HS-5 (cell line): ENCODE results near the gene SAMD7.
A peak's percentile ranks its signal among the peaks of the same experiment; 100 is the strongest.

Experiments
- DNase-seq: peaks from one replicate; pipeline ENCODE4 v3.0.0-alpha.2; 2012; ENCODE audit warnings: low read depth

Gene SAMD7

GRCh38 chr3:169907944-169908343, 3.4 kb upstream of the SAMD7 start:
- DNase-seq = no peak

- no peak for DNase-seq
Measured at GRCh38 chr3:169913323-169913722, 2.0 kb downstream of the SAMD7 start.

GRCh38 chr3:169914321-169914720, 2.9 kb downstream of the SAMD7 start:
- peak; percentile 28 for DNase-seq

DNA sequence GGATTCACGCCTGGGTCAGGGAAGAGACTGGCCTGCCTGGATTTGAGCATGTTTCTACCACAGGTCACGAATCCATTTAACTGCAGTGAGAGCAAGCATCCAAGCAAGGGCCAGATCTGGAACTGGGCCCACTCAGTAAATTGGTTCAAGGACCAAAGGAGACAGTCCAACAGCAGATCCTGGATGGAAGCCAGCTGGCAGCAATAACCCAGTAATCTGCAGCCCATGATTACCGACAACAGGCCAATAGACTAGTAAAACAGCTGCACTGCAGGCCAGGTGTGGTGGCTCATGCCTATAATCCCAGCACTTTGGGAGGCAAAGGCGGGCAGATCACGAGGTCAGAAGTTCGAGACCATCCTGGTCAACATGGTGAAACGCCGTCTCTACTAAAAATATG, 11.8 kb downstream of the SAMD7 start:
- DNase-seq = no peak

DNA sequence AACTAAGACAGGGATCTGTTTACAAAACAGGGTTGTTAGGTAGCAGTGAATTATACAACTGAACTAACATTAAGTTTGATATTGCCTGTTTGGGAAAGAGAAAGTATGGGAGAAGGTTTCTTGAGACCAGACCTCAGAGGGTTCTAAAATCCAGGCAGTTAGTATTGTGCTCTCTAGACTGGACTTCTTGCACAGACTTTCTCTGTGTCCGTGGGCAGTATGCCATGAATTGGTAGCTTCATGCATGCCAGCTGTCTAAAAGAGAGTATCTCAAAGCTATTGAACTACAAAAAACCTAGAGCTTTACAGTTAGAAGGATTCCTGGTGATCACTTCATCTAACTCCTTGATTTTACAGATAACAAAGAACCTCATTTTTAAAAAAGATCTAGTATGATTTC, 12.5 kb downstream of the SAMD7 start:
- no peak for DNase-seq

DNA sequence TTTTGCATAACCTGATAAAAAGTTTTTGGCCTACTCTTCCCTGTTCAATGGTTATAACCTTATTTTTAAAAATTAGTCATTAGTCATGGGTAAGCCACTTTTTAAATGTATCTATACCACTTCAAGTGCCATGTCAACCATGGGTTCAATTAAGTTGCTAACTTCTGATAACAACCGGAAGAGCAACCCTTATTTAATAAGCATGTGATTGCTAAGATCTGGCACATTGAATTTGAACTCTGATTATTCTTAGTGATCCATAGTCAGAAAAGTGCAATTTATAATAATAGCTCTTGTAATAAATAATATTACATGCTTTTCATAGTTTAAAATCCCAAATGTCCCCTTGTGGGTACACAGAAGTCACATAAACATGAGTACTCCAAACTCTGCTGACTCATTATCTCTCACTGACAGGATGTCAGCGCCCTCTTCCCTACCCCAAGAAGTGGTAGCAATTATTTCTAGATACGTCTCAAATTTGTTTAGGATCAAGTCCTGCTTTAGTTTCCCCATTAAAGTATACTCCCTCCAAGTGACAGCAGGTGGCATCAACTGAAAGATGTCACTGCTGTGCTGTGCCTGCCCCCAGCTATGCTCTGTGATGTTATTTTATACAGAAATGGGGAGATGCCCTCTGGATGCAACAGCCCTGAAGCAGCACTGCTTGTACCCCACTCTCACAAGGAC, 18.6 kb downstream of the SAMD7 start:
- no peak for DNase-seq

DNA sequence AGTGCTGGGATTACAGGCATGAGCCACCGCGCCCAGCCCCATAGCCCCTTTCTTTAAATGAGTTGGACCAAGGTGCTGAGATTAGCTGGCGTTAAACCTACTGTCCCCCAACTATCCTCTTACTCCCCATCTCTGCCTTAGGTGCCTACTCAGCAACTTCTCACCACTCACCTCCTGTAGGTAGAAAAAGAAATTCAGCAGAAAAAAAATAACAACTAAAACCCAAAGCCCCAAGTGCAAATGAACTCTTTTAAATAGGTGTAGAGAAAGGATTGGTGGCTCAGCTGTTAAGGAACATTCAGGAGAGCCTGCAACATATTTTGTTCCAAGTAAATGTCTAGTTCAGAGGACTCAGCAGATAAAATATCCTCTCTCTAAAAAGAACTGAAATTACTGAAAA, 19.5 kb downstream of the SAMD7 start:
- no peak for DNase-seq

GRCh38 chr3:169931747-169932520, 20.6 kb downstream of the SAMD7 start:
- DNase-seq = no peak

DNA sequence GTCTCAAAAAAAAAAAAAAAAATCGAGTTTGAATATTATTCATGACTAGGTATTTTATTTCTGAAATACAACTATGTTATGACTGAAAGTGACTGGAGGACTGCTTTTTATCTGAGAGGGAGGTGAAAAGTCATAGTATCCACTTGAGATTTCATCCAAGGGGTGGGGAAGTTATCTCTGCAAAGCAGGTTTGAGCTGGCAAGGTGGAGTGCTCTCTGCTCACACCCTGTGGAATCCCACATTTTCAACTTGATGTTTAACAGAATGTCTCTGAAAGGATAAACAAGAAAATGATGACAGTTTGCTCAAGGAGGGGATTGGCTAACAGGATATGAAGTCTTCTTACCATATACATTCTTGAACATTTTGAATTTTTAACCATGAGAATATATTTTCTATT, 27.9 kb downstream of the SAMD7 start:
- no peak for DNase-seq

GRCh38 chr3:169939751-169940150, 28.4 kb downstream of the SAMD7 start:
- no peak for DNase-seq

DNA sequence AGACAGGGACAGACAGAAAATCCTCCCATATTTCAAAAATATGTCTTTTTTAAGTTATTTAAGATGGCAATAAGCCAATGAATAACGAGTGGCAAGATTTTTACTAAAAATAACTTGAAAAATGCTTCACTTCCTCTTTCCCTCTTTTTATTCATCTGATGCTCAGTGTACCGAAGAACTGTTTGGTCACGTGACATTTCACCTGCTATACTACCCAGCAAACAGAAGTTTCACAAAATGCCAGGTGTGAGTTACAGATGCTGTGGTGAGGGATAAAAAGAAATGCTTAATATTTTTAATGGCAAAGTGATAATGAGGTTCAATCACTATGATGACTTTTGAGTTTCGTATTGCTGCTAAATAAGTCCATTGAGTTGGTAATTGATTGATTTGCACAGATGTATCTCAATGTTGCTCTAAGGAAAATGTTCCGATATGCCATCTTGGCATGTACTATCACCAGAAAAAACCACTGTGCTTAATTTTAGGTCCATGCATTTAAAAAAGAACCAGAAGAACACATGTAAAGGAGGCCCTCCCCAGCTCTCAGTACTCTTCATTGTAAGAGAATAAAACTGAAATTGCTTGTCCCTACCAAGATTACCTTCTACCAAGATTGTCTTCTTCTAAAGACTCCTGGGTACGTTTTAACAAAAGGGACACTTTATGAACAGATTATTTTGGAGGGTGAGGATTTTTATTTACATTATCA, 29.3 kb downstream of the SAMD7 start:
- no peak for DNase-seq

DNA sequence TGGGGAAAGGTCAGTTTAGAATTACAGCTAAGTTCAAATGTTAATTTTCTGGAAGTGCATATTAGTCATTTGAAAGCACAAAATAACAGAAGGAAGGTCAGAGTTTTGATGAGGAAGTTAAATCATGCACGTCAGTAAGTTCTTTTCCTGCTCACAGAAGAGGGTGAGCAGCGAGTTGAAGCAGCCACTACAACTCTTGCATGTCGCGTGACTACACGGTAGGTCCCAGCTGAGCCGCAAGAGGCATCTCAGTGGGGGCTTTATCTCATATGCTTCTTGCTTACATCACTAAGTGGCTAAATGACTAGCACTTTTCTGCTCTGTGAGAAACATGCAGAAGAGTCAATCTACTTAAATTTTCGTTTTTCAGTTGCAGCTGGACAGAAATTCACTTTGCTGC, 33.9 kb downstream of the SAMD7 start:
- DNase-seq = no peak

DNA sequence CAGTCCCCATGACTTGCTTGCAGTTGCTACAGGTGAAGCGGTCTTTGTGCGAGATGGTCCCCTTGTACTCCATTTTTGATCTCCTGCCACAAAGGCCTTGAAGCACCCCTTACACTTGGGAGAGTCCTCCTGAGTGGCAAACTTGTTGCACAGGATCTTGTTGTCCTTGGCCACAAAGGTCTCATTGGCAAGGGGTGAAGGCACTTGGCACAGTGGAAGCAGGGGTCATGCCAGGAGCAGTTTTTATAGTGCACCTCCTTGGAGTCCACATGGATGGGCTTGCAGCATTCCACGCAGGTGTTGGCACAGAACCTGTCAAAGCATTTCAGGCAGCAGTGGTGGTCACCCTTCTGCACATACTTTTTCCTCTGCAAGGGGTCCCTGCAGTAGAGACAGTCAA, 35.0 kb downstream of the SAMD7 start:
- DNase-seq = no peak

- DNase-seq = no peak
Measured at GRCh38 chr3:169948559-169949448, 37.4 kb downstream of the SAMD7 start.

DNA sequence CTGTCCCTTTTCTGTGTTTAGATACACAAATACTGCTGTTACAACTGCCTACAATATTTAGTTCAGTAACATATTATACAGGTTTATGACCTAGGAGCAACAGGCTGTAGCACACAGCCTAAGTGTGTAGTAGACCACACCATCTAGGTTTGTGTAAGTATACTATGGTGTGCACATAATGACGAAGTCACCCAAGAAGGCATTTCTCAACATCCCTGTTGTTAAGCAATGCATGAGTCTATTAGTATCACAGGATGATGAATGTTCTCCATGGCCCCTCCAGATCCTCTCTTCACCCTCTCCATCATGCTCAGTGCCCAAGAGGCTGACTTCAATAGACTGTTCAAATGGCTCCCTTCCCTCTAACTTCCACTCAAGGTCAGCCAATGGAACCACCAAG, 40.7 kb downstream of the SAMD7 start:
- DNase-seq = no peak

- no peak for DNase-seq
Measured at GRCh38 chr3:169953462-169954141, 42.2 kb downstream of the SAMD7 start.

DNA sequence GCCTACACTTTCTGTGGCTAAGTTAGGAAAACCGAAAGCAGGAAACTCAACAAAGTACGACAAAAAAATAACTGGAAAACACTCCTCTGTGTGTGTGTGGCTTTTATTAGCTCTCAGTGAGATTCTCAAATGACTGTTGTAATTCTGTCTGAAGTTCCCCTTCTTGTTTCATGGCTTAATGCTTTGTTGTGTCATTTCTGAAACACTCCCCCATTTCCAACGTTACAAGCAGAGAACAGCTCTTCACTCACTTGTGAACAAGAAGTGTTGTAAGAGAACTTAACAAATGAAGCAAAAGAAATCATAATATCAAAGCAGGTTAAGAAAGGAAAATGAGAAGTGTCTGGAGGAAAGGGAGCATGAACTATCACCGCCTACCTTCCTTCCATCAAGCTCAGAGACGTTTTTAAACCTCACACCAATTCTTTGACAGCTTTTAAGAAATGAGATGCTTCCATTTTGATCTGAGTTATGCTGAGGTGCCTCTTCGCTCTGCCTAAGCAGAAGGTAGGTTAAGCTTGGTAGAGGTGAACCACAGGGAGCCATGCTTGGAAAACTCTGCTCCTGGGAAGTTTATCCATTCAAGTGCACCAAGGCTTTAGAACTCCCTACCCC, 42.9 kb downstream of the SAMD7 start:
- no peak for DNase-seq

GRCh38 chr3:169955406-169955805, 44.0 kb downstream of the SAMD7 start:
- DNase-seq = no peak

DNA sequence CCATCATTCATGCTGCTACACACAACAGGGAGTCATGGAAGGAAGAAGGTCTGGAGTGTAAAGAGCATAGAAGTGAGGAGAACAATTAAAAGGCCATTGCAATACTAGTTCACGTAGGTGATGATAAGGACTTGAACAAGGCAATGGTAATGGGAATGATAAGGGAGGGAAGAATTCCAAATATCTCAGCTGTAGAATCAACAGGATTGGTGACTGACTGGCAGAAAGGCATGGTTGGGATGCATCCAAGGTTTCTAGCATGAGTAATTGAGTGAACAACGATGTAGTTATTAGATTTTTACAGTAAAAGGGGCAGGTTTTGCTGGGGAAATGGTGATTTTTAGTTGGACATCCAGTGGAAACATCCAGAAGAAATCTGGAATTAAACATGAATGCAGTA, 52.8 kb downstream of the SAMD7 start:
- peak; percentile 60 for DNase-seq

- DNase-seq = no peak
Measured at GRCh38 chr3:169965562-169966427, 54.4 kb downstream of the SAMD7 start.
